GDM1 (cell line): ENCODE measurements around the gene TMUB1.
A peak's percentile ranks its signal among the peaks of the same experiment; 100 is the strongest.

Experiments
- DNase-seq: peaks from one replicate; lab custom pipeline; 2025; lab: John Stamatoyannopoulos, UW

The TMUB1 gene

GRCh38 chr7:151121380-151122170, 38.3 kb upstream of the TMUB1 start:
- no peak for DNase-seq

GRCh38 chr7:151120896-151121295, 37.6 kb upstream of the TMUB1 start:
- no peak for DNase-seq

- no peak for DNase-seq
Measured at GRCh38 chr7:151119902-151120301, 36.6 kb upstream of the TMUB1 start.

- DNase-seq: no peak
Measured at GRCh38 chr7:151119055-151119415, 35.7 kb upstream of the TMUB1 start.

- no peak for DNase-seq
Measured at GRCh38 chr7:151118108-151119054, 35.1 kb upstream of the TMUB1 start.

GRCh38 chr7:151117565-151117964, 34.3 kb upstream of the TMUB1 start:
- no peak for DNase-seq

- no peak for DNase-seq
Measured at GRCh38 chr7:151116603-151117440, 33.5 kb upstream of the TMUB1 start.

GRCh38 chr7:151115836-151116418, 32.6 kb upstream of the TMUB1 start:
- no peak for DNase-seq

GRCh38 chr7:151115121-151115835, 32.0 kb upstream of the TMUB1 start:
- DNase-seq: no peak

- DNase-seq: no peak
Measured at GRCh38 chr7:151114151-151115090, 31.1 kb upstream of the TMUB1 start.

GRCh38 chr7:151113344-151114150, 30.3 kb upstream of the TMUB1 start:
- no peak for DNase-seq

GRCh38 chr7:151110941-151111645, 27.8 kb upstream of the TMUB1 start:
- peak; percentile 38 for DNase-seq

- DNase-seq: no peak
Measured at GRCh38 chr7:151110236-151110940, 27.1 kb upstream of the TMUB1 start.

GRCh38 chr7:151109094-151110048, 26.1 kb upstream of the TMUB1 start:
- no peak for DNase-seq

GRCh38 chr7:151107882-151108281, 24.6 kb upstream of the TMUB1 start:
- DNase-seq: no peak

- no peak for DNase-seq
Measured at GRCh38 chr7:151104411-151105235, 21.3 kb upstream of the TMUB1 start.
